Measurements from ENCODE around the gene ABCA9. TPM values are rescaled to one million over a fixed set of nuclear protein-coding genes. Genes with fewer than 3 reads are reported as not detected.

The ABCA9 gene
- total RNA-seq, 1 experiment from 2014 or later: not detected

- H3K18ac ChIP-seq (ENCODE audit: insufficient read length, low read depth, low read length): no peak overlapping the region
- H4K91ac ChIP-seq (ENCODE audit: insufficient read length, low read depth, low read length): no peak overlapping the region
- no peaks in the 10 kb centered on the region for H3K79me2 ChIP-seq (ENCODE audit: insufficient read depth, low read length)
- Mint-ChIP-seq H3K9me3 (no peaks in the 10 kb centered on the region), H3K27me3 (ENCODE audit: low read depth) (no peaks in the 10 kb centered on the region), H3K4me3 (no peak overlapping the region), H3K36me3 (ENCODE audit: insufficient read depth in 1 of 3, low read depth in 3 of 3) (no peaks in the 10 kb centered on the region), H3K27ac (no peak overlapping the region), H3K4me1 (no peaks in the 10 kb centered on the region)
- WGBS (ENCODE audit: extremely low coverage, insufficient read length, low lambda C conversion rate): no CpG with 5 or more reads among the region's 2 CpGs
- no peak overlapping the region for H3K23ac ChIP-seq (ENCODE audit: insufficient read length, low read depth, low read length)
- no peaks in the 10 kb centered on the region for H3K4me1 ChIP-seq (ENCODE audit: insufficient read depth, low read length)
- no peaks in the 10 kb centered on the region for H3K79me1 ChIP-seq (ENCODE audit: insufficient read depth, low read depth, low read length, poor library complexity, severe bottlenecking)
- H3K9me3 ChIP-seq (ENCODE audit: control insufficient read depth, low read depth, low read length): no peaks in the 10 kb centered on the region
- no peak overlapping the region for H3K4me2 ChIP-seq (ENCODE audit: insufficient read depth, insufficient read length, low read length)
- H3K56ac ChIP-seq (ENCODE audit: insufficient read length, low read depth, low read length): no peak overlapping the region
- H2BK12ac ChIP-seq (ENCODE audit: insufficient read length, low read depth, low read length): no peak overlapping the region
- H4K8ac ChIP-seq (replicated peaks; ENCODE audit: insufficient read length, low read depth, low read length): no peak overlapping the region
- H2AFZ ChIP-seq (ENCODE audit: low read length): no peak overlapping the region
- H3K23me2 ChIP-seq (ENCODE audit: insufficient read length, low read depth, low read length, poor library complexity, severe bottlenecking): no peaks in the 10 kb centered on the region
- no peak for DNase-seq
- H2AK5ac ChIP-seq (ENCODE audit: insufficient read length, low read length): no peak overlapping the region
- no peak overlapping the region for H3K4ac ChIP-seq (ENCODE audit: low read depth, low read length)
- no peak overlapping the region for H3K9ac ChIP-seq (ENCODE audit: extremely low read depth, insufficient read length, low read length)
- H3K27ac ChIP-seq (ENCODE audit: insufficient read length, low read depth, low read length): no peak overlapping the region
- H4K20me1 ChIP-seq (ENCODE audit: control insufficient read depth, insufficient read depth, insufficient read length): no peaks in the 10 kb centered on the region
- H3K27me3 ChIP-seq (ENCODE audit: insufficient read depth, low read length): no peaks in the 10 kb centered on the region
- no peak overlapping the region for H3K14ac ChIP-seq (ENCODE audit: insufficient read depth, low read length)
- no peak overlapping the region for H2BK5ac ChIP-seq (ENCODE audit: insufficient read length, low read length)
- no peak overlapping the region for H2BK20ac ChIP-seq (ENCODE audit: low read depth, low read length, poor library complexity, severe bottlenecking)
- H4K5ac ChIP-seq (ENCODE audit: insufficient read length, low read depth, low read length): no peak overlapping the region
- no peak for TF ChIP-seq CTCF (conservative IDR thresholded peaks at IDR 0.05)
- H2BK15ac ChIP-seq (ENCODE audit: low read depth, low read length): no peak overlapping the region
- no peak overlapping the region for H3T11ph ChIP-seq (ENCODE audit: low read length)
- no peak overlapping the region for H2BK120ac ChIP-seq (ENCODE audit: low read depth, low read length, poor library complexity, severe bottlenecking)
Measured at GRCh38 chr17:69045646-69046045, 15.1 kb downstream of the ABCA9 start.

All from H9 (cell line).